Endothelial cell of umbilical vein (primary cell): Measurements from ENCODE around the gene METTL8.

Experiments used
- POLR2AphosphoS5 ChIP-seq: IDR thresholded peaks from 2 replicates; pipeline ENCODE4 v1.6.1; 2012; ENCODE audit warnings: low read depth, mild to moderate bottlenecking, control low read depth, low read length, moderate library complexity; ENCODE audit not compliant: insufficient read depth
- TF ChIP-seq, protein P1 (sequence below), 2 donors: IDR thresholded peaks; 1 replicate in 1 of 2; 2 replicates in 1 of 2; pipeline ENCODE4 v1.5.1; 2011; ENCODE audit warnings: low read length in 2 of 2, mild to moderate bottlenecking in 2 of 2, moderate library complexity in 2 of 2, control low read depth in 1 of 2, inconsistent platforms in 1 of 2, low read depth in 1 of 2; ENCODE audit not compliant: insufficient read depth in 1 of 2; ENCODE audit errors: extremely low read depth in 1 of 2

DNA sequence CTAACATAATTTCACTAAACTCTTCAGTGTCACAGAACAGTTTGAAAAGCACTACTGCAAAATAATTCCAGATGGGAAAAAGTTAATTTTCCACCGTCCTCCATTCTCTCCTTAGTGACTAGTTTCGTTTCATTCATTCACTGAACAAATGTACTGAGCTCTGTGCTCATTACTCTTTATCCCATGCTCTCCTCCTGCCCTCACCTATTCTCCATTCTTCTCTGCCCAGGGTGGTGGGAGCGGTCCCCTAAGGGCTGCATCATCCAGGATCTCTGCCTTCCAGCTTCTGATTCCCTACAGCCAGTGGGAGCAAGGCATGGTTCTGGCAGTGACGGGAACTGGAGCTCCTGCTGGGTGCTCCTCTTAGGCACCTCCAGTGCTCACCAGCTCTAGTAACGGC, 139.2 kb downstream of the METTL8 start:
- TF ChIP-seq, protein P1, sequence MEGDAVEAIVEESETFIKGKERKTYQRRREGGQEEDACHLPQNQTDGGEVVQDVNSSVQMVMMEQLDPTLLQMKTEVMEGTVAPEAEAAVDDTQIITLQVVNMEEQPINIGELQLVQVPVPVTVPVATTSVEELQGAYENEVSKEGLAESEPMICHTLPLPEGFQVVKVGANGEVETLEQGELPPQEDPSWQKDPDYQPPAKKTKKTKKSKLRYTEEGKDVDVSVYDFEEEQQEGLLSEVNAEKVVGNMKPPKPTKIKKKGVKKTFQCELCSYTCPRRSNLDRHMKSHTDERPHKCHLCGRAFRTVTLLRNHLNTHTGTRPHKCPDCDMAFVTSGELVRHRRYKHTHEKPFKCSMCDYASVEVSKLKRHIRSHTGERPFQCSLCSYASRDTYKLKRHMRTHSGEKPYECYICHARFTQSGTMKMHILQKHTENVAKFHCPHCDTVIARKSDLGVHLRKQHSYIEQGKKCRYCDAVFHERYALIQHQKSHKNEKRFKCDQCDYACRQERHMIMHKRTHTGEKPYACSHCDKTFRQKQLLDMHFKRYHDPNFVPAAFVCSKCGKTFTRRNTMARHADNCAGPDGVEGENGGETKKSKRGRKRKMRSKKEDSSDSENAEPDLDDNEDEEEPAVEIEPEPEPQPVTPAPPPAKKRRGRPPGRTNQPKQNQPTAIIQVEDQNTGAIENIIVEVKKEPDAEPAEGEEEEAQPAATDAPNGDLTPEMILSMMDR (IDR thresholded peaks at IDR 0.05; ENCODE audit: extremely low read depth in 1 of 2, insufficient read depth in 1 of 2, low read depth in 1 of 2, low read length in 2 of 2) = no peak
- no peak for TF ChIP-seq POLR2AphosphoS5
